H1 (cell line): ENCODE results near the gene LDB1. TPM values are rescaled to one million over a fixed set of nuclear protein-coding genes. Genes with fewer than 3 reads are reported as not detected.

ENCODE experiments used
- ATF2 ChIP-seq: IDR thresholded peaks from 2 replicates; pipeline ENCODE4 v1.6.1; 2012; ENCODE audit warnings: low read length, inconsistent platforms
- BRCA1 ChIP-seq: IDR thresholded peaks from 2 replicates; pipeline ENCODE4 v1.6.1; 2012; ENCODE audit warnings: low read depth, low read length, improper control_type of control experiment
- CBX5 ChIP-seq: fragments of 300-800, 300-1000 bp; sonication (generic); IDR thresholded peaks from 2 replicates; pipeline ENCODE4 v1.7.1; 2016; ENCODE audit warnings: antibody characterized with exemption, low read length, low read depth
- CHD2 ChIP-seq: IDR thresholded peaks from 2 replicates; pipeline ENCODE4 v1.6.1; 2012; ENCODE audit warnings: low read length, improper control_type of control experiment
- CREB1 ChIP-seq: IDR thresholded peaks from 2 replicates; pipeline ENCODE4 v1.6.1; 2012; ENCODE audit warnings: inconsistent platforms
- EZH2 ChIP-seq: fragments of 200-600 bp; sonication (generic); IDR thresholded peaks from 2 replicates; pipeline ENCODE4 v1.7.1; 2012; ENCODE audit warnings: low read depth, mild to moderate bottlenecking, moderate library complexity, low read length, inconsistent platforms; ENCODE audit not compliant: severe bottlenecking
- GABPA ChIP-seq: IDR thresholded peaks from 2 replicates; pipeline ENCODE4 v1.6.1; 2011; ENCODE audit warnings: mild to moderate bottlenecking, low read length, moderate library complexity, borderline replicate concordance; ENCODE audit not compliant: insufficient read depth
- HDAC2 ChIP-seq, 2 experiments: fragments of 300-600 bp in 1 of 2; sonication (generic) in 1 of 2; IDR thresholded peaks; 2 replicates each; pipeline ENCODE4 v1.6.1; 2011 to 2012; ENCODE audit warnings: low read depth in 2 of 2, low read length in 2 of 2, mild to moderate bottlenecking in 2 of 2, moderate library complexity in 2 of 2, borderline replicate concordance in 1 of 2, inconsistent platforms in 1 of 2
- KDM4A ChIP-seq: IDR thresholded peaks from one replicate; pipeline ENCODE4 v1.7.1; 2012; ENCODE audit warnings: low read depth, mild to moderate bottlenecking, moderate library complexity, low read length, inconsistent platforms; ENCODE audit not compliant: severe bottlenecking
- MAX ChIP-seq: IDR thresholded peaks from 2 replicates; pipeline ENCODE4 v1.6.1; 2012; ENCODE audit warnings: inconsistent platforms
- NRF1 ChIP-seq: IDR thresholded peaks from 2 replicates; pipeline ENCODE4 v1.6.1; 2011; ENCODE audit warnings: mild to moderate bottlenecking, low read depth, low read length, improper control_type of control experiment
- RBBP5 ChIP-seq: IDR thresholded peaks from 2 replicates; pipeline ENCODE4 v1.7.1; 2012; ENCODE audit warnings: low read depth, mild to moderate bottlenecking, inconsistent platforms, low read length, moderate library complexity, borderline replicate concordance
- RNF2 ChIP-seq: fragments of 200-900, 300-1000 bp; sonication (generic); IDR thresholded peaks from 2 replicates; pipeline ENCODE4 v1.7.1; 2016; ENCODE audit warnings: borderline replicate concordance, low read depth, mild to moderate bottlenecking, antibody characterized with exemption, low read length; ENCODE audit not compliant: poor library complexity, severe bottlenecking; ENCODE audit errors: missing control alignments
- RXRA ChIP-seq: IDR thresholded peaks from 2 replicates; pipeline ENCODE4 v1.6.1; 2011; ENCODE audit warnings: low read depth, mild to moderate bottlenecking, low read length, moderate library complexity; ENCODE audit not compliant: insufficient read depth
- SIN3A ChIP-seq, 2 experiments: IDR thresholded peaks in 1 of 2; conservative IDR thresholded peaks in 1 of 2; 2 replicates each; pipeline ENCODE4 v1.6.1; 2011 to 2012; ENCODE audit warnings: low read length in 2 of 2, improper control_type of control experiment in 1 of 2, low read depth in 1 of 2, mild to moderate bottlenecking in 1 of 2
- SIX5 ChIP-seq: IDR thresholded peaks from 2 replicates; pipeline ENCODE4 v1.6.1; 2011; ENCODE audit warnings: mild to moderate bottlenecking, low read depth, low read length
- TBP ChIP-seq: IDR thresholded peaks from 2 replicates; pipeline ENCODE4 v1.6.1; 2011; ENCODE audit warnings: low read depth, low read length, improper control_type of control experiment
- TCF12 ChIP-seq: IDR thresholded peaks from 2 replicates; pipeline ENCODE4 v1.6.1; 2011; ENCODE audit warnings: low read depth, mild to moderate bottlenecking, low read length
- polyA plus RNA-seq, 7 experiments: library from polyadenylated mRNA; depleted of rRNA in 3 of 7; stranded (reverse) in 5 of 7; unstranded in 2 of 7; fragments of >200 nt in 5 of 7; fragments of 200-250 nt in 2 of 7; gene quantifications; 1 replicate in 5 of 7; 2 replicates in 1 of 7; 4 replicates in 1 of 7; pipeline versions ENCODE4 v1.2.1 to v1.2.3, GENCODE V29; 2011 to 2013; ENCODE audit warnings: missing spikeins in 2 of 7, mixed read lengths in 2 of 7
- total RNA-seq: library from RNA; stranded (reverse); fragmentation: NEBNext Ultra II Directional; extraction: Animal tissue kit (Norgen Biotek cat#: 25700); gene quantifications from 2 replicates; pipeline ENCODE4 v1.2.1, GENCODE V29; 2021

Gene LDB1
- total and polyA plus RNA-seq, 2 of the 8 experiments (the other 6 are each of a cell fraction or from before 2014, with no cell fraction given) = 88.4 to 138 TPM

GRCh38 chr10:102064868-102065560 is 55.2 kb downstream of the LDB1 start, which contains the start of gene HPS6 (continued):
- TF ChIP-seq ATF2 = no peak
- no peak for TF ChIP-seq RNF2
- TF ChIP-seq KDM4A = peak; percentile 99
- TF ChIP-seq RXRA = no peak
- no peak for TF ChIP-seq CHD2
- no peak for TF ChIP-seq GABPA
- no peak for TF ChIP-seq CBX5
- TF ChIP-seq HDAC2 (IDR thresholded peaks at IDR 0.05; ENCODE audit: borderline replicate concordance in 1 of 2, low read depth in 2 of 2, low read length in 2 of 2) = peak in 1 of 2 experiments; percentile 2; a peak in 1 of 4 replicates
- TF ChIP-seq RBBP5 = peak; percentile 42; the same call in 1 of the 2 replicates
- TF ChIP-seq SIX5 = no peak
- no peak for TF ChIP-seq BRCA1
- no peak for TF ChIP-seq NRF1
- TF ChIP-seq EZH2 = no peak
- TF ChIP-seq CREB1 = peak; percentile 79
- TF ChIP-seq TBP = no peak; the same call in 1 of the 2 replicates
- TF ChIP-seq MAX = peak; percentile 21; the same call in 1 of the 2 replicates
- TF ChIP-seq SIN3A (conservative IDR thresholded peaks at IDR 0.05 in 1 of 2, IDR thresholded peaks at IDR 0.05 in 1 of 2; ENCODE audit: low read depth in 1 of 2, low read length in 2 of 2) = no peak; a peak in 1 of 4 replicates
- TF ChIP-seq TCF12 = no peak
